GM12874 (cell line): Measurements from ENCODE around the gene SGMS1.

Experiments
- TF ChIP-seq, protein P1 (sequence below): IDR thresholded peaks from 2 replicates; pipeline ENCODE4 v1.5.1; 2011; ENCODE audit warnings: low read depth, mild to moderate bottlenecking, control low read depth, low read length, moderate library complexity; ENCODE audit not compliant: insufficient read depth

SGMS1 gene

GRCh38 chr10:50605269-50605950 is 18.3 kb downstream of the SGMS1 start:
- TF ChIP-seq, protein P1, sequence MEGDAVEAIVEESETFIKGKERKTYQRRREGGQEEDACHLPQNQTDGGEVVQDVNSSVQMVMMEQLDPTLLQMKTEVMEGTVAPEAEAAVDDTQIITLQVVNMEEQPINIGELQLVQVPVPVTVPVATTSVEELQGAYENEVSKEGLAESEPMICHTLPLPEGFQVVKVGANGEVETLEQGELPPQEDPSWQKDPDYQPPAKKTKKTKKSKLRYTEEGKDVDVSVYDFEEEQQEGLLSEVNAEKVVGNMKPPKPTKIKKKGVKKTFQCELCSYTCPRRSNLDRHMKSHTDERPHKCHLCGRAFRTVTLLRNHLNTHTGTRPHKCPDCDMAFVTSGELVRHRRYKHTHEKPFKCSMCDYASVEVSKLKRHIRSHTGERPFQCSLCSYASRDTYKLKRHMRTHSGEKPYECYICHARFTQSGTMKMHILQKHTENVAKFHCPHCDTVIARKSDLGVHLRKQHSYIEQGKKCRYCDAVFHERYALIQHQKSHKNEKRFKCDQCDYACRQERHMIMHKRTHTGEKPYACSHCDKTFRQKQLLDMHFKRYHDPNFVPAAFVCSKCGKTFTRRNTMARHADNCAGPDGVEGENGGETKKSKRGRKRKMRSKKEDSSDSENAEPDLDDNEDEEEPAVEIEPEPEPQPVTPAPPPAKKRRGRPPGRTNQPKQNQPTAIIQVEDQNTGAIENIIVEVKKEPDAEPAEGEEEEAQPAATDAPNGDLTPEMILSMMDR: no peak

- TF ChIP-seq, protein P1: no peak
These were observed 18.9 kb downstream of the SGMS1 start for GRCh38 chr10:50604809-50605208.

DNA sequence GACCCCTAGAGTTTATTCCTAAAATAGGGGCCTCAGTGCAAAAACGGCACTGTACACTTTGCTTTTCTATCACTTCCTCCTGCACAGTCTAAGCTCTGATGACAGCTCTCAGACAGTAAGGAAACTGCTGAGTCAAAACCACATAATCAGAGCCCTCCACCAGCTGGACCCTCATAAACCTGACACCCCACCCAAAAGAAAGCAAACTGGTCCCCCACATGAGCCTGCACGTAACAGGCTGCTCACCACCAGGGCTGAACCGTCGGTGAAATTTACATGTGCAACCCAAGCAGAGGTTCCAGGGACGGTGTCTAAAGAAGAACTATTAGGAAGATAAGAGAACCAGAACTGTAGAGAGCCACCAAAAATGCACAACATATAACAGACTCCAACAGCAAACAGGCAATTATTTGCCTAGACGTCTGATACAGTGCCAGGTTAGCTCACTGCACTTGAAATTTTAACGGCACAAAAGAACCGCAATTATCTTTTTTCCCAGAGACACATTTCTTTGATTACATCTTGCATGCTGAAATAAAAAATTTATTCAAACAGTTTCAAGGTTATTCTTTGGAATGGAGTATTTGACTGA is 19.6 kb downstream of the SGMS1 start:
- TF ChIP-seq, protein P1: no peak

GRCh38 chr10:50603151-50603850 is 20.5 kb downstream of the SGMS1 start:
- TF ChIP-seq, protein P1: no peak

DNA sequence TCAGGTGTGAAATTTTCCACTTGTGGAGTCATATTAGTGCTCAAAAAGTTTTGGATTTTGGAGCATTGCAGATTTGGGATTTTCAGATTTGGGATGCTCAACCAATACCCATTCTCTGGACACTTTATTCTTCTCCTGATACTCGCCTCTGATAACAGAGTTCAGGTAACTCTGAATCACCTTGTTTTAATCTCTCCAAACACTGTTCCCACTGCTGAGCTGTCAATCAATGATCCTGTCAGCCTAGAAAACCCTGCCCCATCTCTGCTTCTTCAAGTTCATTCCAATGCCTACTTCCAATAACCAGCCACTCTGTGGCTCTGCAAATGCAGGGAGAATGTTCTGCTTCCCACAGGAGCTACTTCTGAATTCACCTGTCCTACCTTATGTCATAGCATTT is 21.8 kb downstream of the SGMS1 start:
- TF ChIP-seq, protein P1: no peak

- TF ChIP-seq, protein P1: no peak
These were observed 22.8 kb downstream of the SGMS1 start for GRCh38 chr10:50600831-50601477.

- TF ChIP-seq, protein P1: no peak
These were observed 23.5 kb downstream of the SGMS1 start for GRCh38 chr10:50600286-50600685.
